Suprapubic skin (tissue), 4 donors: ENCODE results near the gene MCM3AP. TPM values are rescaled to one million over a fixed set of nuclear protein-coding genes. Genes with fewer than 3 reads are reported as not detected.

Experiments
- DNase-seq, 2 donors: peaks; one replicate each; pipeline ENCODE4 v3.0.0-alpha.2; 2019; ENCODE audit warnings: low spot score in 2 of 2
- H3K27ac ChIP-seq: fragments of 200-600 bp; sonication (generic); one replicate; pipeline ENCODE4 v1.5.1; 2019
- H3K27me3 ChIP-seq: fragments of 200-600 bp; sonication (generic); one replicate; pipeline ENCODE4 v1.5.1; 2019
- H3K36me3 ChIP-seq: fragments of 200-600 bp; sonication (generic); one replicate; pipeline ENCODE4 v1.5.1; 2019
- H3K4me1 ChIP-seq: fragments of 200-600 bp; sonication (generic); one replicate; pipeline ENCODE4 v1.5.1; 2019
- H3K4me3 ChIP-seq: fragments of 200-600 bp; sonication (generic); one replicate; pipeline ENCODE4 v1.5.1; 2019; ENCODE audit warnings: mild to moderate bottlenecking
- H3K9me3 ChIP-seq: fragments of 200-600 bp; sonication (generic); one replicate; pipeline ENCODE4 v1.5.1; 2019
- CTCF ChIP-seq, 2 donors: fragments of 200-600 bp in 1 of 2; fragments of 450-650 bp in 1 of 2; sonication (generic) in 1 of 2; IDR thresholded peaks; one replicate each; pipeline ENCODE4 v1.5.1; 2016 to 2019; ENCODE audit warnings: antibody characterized with exemption in 2 of 2, mild to moderate bottlenecking in 1 of 2, moderate library complexity in 1 of 2
- EP300 ChIP-seq: sonication (generic); formaldehyde crosslinking; IDR thresholded peaks from one replicate; pipeline ENCODE4 v1.6.1; 2017; ENCODE audit warnings: antibody characterized with exemption
- POLR2A ChIP-seq, 2 donors: fragments of 450-650 bp; IDR thresholded peaks; one replicate each; pipeline ENCODE4 v1.6.1; 2017; ENCODE audit warnings: antibody characterized with exemption in 2 of 2, mild to moderate bottlenecking in 2 of 2, moderate library complexity in 2 of 2
- POLR2AphosphoS5 ChIP-seq, 3 donors: sonication (generic); formaldehyde crosslinking; IDR thresholded peaks; one replicate each; pipeline ENCODE4 v1.6.1; 2017; ENCODE audit warnings: antibody characterized with exemption in 3 of 3
- WGBS: methylation state at CpG from one replicate; pipeline ENCODE4 v1.1.5; 2018; 5-methylcytosine and 5-hydroxymethylcytosine counted together
- total RNA-seq, 4 donors: library from RNA; depleted of rRNA; stranded (reverse); fragments of >200 nt; gene quantifications; one replicate each; pipeline ENCODE4 v1.1.0, GENCODE V29; 2016

The MCM3AP gene
- total RNA-seq, 4 donors from 2014 or later = 77.9 to 134 (median 79.8) TPM

GRCh38 chr21:46216132-46216747, 69.2 kb downstream of the MCM3AP start:
- Histone ChIP-seq H3K27me3 (no peaks in the 10 kb centered on the region), H3K36me3 (peaks cover 66% of the 10 kb centered on the region), H3K27ac (no peak overlapping the region), H3K9me3 (no peaks in the 10 kb centered on the region), H3K4me3 (no peak overlapping the region), H3K4me1 (no peaks in the 10 kb centered on the region)
- WGBS = 93% methylated on average over 5 of the region's 16 CpGs
- peak; percentile 50 to 61 for DNase-seq
- TF ChIP-seq POLR2AphosphoS5 (IDR thresholded peaks at IDR 0.05) (no peak), POLR2A (IDR thresholded peaks at IDR 0.05) (no peak), CTCF (IDR thresholded peaks at IDR 0.05) (no peak), EP300 (no peak)

GRCh38 chr21:46215436-46216131, 69.8 kb downstream of the MCM3AP start:
- no peaks in the 10 kb centered on the region for H3K9me3 ChIP-seq
- WGBS = 80% methylated on average over 3 of the region's 20 CpGs
- no peak overlapping the region for H3K27ac ChIP-seq
- DNase-seq = peak; percentile 60 to 74
- H3K4me1 ChIP-seq = no peaks in the 10 kb centered on the region
- peaks cover 65% of the 10 kb centered on the region for H3K36me3 ChIP-seq
- no peak overlapping the region for H3K4me3 ChIP-seq
- no peaks in the 10 kb centered on the region for H3K27me3 ChIP-seq
- no peak for TF ChIP-seq CTCF (IDR thresholded peaks at IDR 0.05)
- TF ChIP-seq EP300 = no peak
- TF ChIP-seq POLR2AphosphoS5 (IDR thresholded peaks at IDR 0.05) = no peak
- no peak for TF ChIP-seq POLR2A (IDR thresholded peaks at IDR 0.05)

GRCh38 chr21:46214478-46215340, 70.7 kb downstream of the MCM3AP start:
- TF ChIP-seq CTCF (IDR thresholded peaks at IDR 0.05) = no peak
- TF ChIP-seq POLR2A (IDR thresholded peaks at IDR 0.05) = no peak
- no peak for TF ChIP-seq EP300
- TF ChIP-seq POLR2AphosphoS5 (IDR thresholded peaks at IDR 0.05) = no peak
- no peaks in the 10 kb centered on the region for H3K27me3 ChIP-seq
- 88% methylated on average over 11 of the region's 27 CpGs for WGBS
- no peaks in the 10 kb centered on the region for H3K9me3 ChIP-seq
- H3K4me1 ChIP-seq = no peaks in the 10 kb centered on the region
- H3K4me3 ChIP-seq = no peak overlapping the region
- peaks cover 67% of the 10 kb centered on the region for H3K36me3 ChIP-seq
- DNase-seq = peak; percentile 54 to 73
- H3K27ac ChIP-seq = no peak overlapping the region

GRCh38 chr21:46213620-46214286, 71.7 kb downstream of the MCM3AP start:
- no peaks in the 10 kb centered on the region for H3K9me3 ChIP-seq
- 89% methylated on average over 6 of the region's 15 CpGs for WGBS
- TF ChIP-seq POLR2AphosphoS5 (IDR thresholded peaks at IDR 0.05) (no peak), EP300 (no peak), POLR2A (IDR thresholded peaks at IDR 0.05) (no peak), CTCF (IDR thresholded peaks at IDR 0.05) (no peak)
- H3K27ac ChIP-seq = no peak overlapping the region
- no peaks in the 10 kb centered on the region for H3K27me3 ChIP-seq
- H3K4me3 ChIP-seq = no peak overlapping the region
- H3K36me3 ChIP-seq = peaks cover 67% of the 10 kb centered on the region
- peak; percentile 49 to 50 for DNase-seq
- H3K4me1 ChIP-seq = no peaks in the 10 kb centered on the region
